HG02798 (cell line): ENCODE results near the gene AMIGO1.

ENCODE experiments used
- ATAC-seq: cut with Tn5 transposase; IDR thresholded peaks from one replicate; pipeline ENCODE4 v1.9.1; 2021; ENCODE audit warnings: mild to moderate bottlenecking; ENCODE audit not compliant: unreplicated experiment, poor library complexity

AMIGO1 gene

DNA sequence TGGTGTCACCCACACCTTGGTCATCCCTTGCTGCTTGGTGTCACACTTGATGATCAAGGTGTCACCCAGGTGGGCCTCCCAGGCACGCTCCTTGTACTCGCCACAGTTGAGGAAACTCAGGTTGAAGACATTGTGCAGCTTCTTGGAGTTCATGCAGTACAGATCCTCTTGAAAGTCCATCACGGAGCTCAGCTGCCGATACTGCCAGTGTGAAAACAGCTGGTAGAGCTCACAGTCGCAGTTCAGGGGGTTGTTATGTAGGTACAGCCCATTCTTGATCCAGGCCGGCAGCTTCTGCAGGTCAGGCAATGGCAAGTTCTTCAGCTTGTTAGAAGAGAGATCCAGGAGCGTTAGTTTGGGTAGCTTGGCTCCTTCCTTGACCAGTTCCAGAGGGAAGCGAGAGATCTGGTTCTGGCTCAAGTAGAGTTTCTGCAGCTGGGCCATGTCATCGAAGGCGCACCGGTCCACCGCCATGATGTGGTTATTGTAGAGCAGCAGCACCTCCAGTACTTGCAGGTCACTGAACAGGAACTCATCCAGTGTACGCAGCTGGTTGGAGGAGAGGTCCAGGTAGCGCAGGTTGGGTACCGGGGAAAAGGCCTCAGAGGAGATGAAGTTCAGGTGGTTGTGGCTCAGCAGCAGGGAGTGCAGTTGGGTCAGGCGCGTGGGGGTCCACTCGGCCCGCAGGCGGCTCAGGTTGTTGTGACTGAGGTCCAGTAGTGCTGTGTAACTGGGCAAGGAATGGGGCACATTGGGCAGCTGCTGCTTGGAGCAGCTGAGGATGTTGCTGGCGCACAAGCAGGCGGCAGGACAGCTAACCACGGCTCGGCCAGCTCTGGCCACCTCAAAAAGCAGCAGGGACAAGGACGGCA, 1.3 kb downstream of the AMIGO1 start:
- ATAC-seq = no peak

GRCh38 chr1:109504974-109505373, 4.6 kb downstream of the AMIGO1 start:
- ATAC-seq = no peak

DNA sequence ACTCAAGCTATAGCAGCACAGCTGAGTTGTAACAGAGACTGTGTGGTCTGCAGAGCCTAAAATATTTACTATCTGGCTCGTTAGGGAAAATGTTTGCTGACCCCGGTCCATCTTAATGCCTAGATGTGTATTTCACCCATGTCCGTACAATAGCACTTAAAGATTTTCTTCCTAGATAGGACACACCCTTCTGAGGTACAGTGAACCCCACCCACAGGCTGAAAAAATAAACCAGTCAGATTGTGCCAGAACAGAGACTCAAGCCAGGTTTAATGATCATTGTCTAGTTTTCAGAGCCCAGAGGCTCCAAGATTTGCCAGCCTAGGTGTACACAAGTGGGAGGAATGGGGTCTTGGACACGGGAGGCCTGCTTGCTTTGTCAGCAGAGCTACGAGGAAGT, 5.6 kb downstream of the AMIGO1 start:
- no peak for ATAC-seq

- no peak for ATAC-seq
These were observed 7.1 kb downstream of the AMIGO1 start for GRCh38 chr1:109502364-109502851.

- ATAC-seq = no peak
These were observed 7.7 kb downstream of the AMIGO1 start for GRCh38 chr1:109501644-109502363.

DNA sequence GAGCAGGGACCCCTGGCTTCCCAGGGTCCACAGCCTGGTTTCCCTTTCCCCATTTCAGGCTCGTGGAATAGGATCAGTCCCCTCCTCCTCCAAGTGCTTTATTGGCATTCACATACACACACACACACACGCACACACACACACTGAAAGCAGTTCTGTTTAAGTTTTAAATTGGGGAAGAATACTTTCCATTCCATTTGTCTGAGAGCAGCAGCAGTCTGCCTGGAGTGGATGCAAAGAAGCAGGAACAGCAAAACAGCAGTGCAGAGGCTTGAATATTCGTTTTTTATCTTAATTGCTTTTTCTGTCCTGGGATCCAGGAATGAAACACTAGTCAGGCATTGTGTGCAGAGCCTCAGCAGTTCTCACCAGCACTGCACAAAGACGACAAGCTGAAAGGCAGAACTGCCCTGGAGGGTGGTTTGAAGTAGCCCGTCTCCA, 8.6 kb downstream of the AMIGO1 start:
- no peak for ATAC-seq

DNA sequence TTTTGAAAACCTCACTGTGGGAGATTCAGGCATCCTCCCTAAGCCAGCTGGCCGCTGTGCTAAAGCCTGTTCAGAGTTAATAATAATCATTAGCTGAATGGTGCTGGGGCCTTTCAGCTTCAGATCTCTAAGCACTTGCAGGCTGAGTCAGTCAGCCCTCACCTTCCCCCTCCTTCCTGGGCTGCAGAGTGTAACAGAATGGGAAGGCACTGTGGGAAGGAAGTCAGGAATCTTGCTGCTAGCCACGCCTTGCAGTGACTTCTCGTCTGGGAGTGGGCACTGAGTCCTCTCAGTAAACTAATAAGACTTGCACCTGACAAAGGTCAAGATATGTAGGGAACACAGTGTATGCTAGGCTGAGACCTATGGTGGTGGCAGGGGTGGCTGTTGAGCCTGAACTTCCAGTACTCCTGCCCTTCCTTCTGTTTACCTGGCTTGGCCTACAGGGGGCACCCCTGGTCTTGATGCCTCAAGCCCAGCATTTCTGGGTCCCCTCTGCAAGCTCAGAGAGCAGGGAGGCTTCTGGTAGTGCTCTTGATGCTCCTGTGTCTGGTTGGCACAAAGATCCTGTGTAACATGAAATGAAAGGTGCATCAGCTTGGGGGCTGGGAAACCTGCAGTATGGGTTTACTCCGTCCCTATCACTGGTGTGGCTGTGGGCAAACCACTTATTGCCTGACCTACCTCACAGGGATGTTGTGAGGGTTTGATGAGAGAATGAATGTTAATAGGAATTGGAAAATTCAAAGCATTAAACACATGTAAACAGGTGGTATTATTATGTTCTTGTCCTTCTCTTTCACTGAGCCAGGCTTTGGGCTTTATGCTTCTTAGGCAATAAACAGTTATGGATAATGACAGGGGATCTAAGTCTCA, 9.6 kb downstream of the AMIGO1 start:
- no peak for ATAC-seq

DNA sequence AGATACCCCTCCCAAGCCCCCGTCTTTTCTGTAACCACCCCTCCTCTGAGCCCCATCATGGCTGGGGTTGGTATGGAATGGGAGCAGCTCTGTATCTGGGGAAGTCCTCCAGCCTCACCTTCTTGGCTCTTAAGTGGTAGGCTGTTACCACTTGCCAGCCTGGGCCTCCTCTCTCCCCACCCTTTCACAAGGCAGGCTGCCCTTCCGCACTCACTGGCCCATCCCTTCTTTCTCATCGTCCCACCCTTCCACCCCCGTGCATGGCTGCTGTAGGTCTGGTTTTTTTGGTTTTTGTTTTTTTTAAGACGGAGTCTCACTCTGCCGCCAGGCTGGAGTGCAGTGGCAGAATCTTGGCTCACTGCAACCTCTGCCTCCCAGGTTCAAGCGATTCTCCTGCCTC, 10.4 kb downstream of the AMIGO1 start:
- no peak for ATAC-seq

GRCh38 chr1:109498161-109498801, 11.2 kb downstream of the AMIGO1 start:
- no peak for ATAC-seq

- ATAC-seq = no peak
These were observed 11.9 kb downstream of the AMIGO1 start for GRCh38 chr1:109497449-109498160.

GRCh38 chr1:109495738-109496137, 13.8 kb downstream of the AMIGO1 start:
- ATAC-seq = no peak

GRCh38 chr1:109493805-109494539, 15.6 kb downstream of the AMIGO1 start, which contains the start of gene CYB561D1:
Gene CYB561D1, plus strand, starts transcription at chr1:109494094. Its CDS starts 46 bp downstream, at chr1:109494140.
- peak; percentile 88 for ATAC-seq

- ATAC-seq = no peak
These were observed 16.3 kb downstream of the AMIGO1 start for GRCh38 chr1:109493227-109493626.

GRCh38 chr1:109492779-109493178, 16.7 kb downstream of the AMIGO1 start:
- ATAC-seq = no peak

GRCh38 chr1:109491372-109491771, 18.2 kb downstream of the AMIGO1 start:
- ATAC-seq = no peak

DNA sequence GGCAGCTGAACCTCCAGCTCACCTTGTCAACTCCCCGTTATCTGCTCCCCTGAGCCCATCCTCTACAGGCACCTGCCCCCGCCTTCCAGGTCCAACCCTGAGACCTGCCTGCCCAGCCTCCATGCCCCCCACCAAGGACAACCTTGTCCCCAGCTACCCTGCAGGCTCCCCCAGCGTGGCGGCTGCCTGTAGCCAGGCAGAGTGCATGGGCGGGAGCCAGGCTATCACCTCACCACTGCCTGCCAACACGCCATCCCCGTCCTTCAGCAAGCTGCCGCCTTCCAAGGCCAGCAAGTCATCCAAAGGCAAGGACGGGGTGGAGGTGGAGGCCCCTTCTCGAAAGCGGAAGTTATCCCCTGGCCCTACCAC, 18.6 kb downstream of the AMIGO1 start:
- ATAC-seq = no peak

DNA sequence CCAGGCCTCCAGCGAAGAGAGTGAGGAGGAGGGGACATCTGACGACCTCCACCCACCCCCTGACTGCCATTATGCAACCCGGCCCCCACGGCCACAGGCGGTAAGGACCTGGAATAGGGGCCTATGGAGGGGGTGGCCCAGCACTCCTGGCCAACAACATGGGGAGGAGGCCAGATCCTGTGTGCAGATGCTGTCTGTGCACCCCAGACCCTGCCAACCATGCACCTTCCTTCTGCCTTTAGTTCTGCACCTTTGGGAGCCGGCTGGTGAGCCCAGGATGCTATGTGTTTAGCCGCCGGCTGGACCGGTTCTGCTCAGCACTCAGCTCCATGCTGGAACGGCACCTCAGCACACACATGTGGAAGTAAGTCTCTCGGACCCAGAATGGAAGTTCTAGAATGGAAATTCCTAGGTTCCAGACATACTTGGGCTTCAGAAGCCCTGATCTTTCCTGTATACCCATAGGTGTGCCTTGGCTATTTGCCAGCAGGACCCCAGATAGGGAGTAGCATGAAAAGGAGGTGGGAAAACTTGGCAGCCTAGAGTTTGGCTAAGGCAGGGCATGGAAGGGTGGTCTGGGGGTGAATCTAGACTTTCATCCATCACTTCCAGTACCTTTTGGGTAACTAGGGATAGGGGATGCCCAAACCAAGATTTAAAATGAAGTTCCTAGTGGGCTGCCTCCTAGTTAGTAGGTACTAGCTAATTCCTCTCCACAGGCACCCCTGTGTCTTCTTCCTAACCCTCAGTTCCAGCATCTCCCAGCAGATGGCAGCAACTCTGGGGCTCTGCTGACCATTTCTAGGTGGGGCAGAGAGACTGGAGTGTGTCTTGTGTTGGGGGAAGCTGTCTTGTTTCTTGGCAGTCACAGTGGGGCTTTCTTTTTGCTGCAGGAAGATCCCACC, 19.2 kb downstream of the AMIGO1 start:
- peak; percentile 37 for ATAC-seq

DNA sequence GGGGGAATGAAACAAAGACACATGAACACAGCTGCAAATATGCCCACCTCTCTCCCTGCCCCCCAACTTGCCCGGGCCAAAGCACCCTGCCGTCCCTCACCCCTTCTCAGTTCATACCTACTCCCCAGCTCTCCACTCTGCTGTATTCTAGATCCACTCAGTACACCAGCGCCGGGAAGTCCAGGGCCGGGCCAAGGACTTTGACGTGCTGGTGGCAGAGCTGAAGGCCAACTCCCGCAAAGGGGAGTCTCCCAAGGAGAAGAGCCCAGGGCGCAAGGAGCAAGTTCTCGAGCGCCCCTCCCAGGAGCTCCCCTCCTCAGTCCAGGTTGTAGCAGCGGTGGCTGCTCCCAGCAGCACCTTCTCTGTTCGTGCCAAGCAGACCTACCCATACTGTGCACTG, 20.8 kb downstream of the AMIGO1 start:
- ATAC-seq = no peak
